GM21576 (cell line): ENCODE measurements around the gene GABRA4.

Source experiments
- ATAC-seq: cut with Tn5 transposase; IDR thresholded peaks from one replicate; pipeline ENCODE4 v1.9.1; 2021; ENCODE audit warnings: mild to moderate bottlenecking, moderate library complexity; ENCODE audit not compliant: unreplicated experiment

Gene GABRA4

DNA sequence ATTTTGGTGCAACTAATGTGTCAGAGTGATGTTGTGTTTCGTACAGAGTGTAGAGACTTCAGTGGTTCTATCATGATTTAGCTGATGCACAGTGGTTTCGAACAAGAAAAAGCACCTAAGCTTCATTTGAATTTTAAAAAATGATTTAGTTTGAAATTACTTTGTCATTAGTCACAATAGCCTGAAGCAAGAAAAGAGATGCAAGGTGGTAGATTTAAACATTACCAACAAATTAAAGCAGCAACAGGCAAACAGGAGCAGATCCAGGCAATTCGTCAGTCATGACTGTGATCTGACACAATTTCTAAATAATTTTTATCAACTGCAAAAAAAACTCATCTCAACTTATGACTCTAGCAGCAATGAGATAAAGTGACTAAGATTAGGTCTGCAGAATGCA, 59.7 kb downstream of the GABRA4 start:
- ATAC-seq = no peak

DNA sequence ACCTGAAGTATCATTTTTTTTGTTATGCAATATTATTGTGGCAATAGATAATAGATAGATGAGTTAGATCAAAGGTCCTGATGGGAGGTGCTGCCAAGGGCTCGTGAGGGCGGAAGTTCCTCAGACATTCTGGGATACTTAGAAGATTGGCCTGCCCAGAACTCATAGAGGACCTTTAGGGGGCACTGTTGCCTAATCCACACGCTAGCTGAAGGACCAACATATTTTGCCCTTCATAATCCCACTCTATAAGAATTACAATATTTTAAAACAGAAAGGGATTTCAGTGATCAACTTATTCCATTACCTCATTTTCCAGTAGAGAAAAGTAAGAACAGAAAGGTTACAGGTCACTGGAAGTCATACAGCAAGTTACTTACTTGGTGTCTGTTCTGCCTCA, 61.4 kb downstream of the GABRA4 start:
- ATAC-seq = peak; percentile 92

DNA sequence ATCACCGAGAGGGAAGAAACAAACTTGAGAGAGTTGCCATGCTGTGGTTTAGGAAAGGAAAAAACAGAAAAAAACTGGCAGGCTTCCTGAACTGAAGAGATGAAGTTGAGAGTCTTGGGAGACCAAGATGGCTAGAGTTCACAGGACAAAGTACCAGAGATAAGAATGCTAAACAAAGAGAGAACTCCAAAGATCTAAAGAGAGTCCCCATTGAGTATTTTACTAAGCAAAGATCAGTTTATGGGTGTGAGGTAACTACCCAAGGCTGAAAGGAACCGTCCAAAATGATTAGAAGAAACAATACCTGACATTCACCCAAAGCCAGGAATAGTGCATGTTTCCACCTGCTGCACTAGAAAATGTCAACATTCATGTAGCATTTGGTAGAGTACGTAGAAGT, 62.5 kb downstream of the GABRA4 start:
- no peak for ATAC-seq

DNA sequence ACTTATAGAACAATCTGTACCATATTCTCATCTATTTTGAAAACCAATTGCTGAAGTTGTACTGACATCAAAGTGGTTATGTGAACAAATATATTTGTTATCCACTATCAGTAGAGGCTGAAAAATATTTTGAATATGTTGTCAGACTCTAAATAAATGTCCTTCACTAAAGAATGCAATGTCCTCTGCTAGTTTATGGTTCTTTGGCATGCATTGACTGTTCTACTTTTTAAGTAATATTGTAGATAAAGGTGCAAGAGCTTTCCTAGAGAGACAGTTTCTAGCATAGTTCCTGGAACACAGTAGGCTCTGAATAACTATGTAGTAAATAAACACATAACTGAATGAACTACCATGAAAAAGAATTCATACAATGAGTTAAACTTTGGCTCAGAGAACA, 66.2 kb downstream of the GABRA4 start:
- ATAC-seq = no peak

DNA sequence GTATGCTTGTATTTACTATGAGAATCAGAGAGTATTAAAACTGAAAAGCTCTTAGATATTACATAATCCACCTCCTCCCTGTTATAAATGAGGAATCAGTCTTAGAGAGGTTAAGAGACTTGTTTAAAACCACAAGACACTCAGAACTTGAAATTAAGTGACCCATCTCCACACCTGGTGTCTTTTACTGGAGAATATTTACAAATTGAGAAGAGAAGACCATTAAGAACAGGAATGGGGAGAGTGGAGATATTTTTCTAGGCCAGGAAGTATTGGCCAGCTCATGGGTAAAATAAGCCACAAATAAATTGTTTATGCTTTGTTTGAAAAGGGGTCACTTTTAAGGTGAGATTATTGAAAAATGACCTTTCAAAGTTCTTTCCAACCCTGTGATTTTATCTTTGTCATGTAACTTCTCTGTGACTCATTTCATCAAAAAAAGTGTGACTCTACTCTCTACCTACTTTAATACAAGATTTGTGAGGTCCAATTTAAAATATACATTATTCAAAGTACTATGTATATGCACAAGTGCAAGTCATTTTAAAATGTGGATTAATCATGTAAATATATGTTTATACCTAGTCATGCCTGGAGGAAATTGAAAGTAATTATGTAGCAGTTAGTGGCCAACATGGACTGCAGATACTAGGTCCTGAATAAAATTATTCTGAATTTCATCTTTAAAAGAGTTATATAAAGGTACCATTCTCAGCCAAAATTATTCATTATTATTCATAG, 68.4 kb downstream of the GABRA4 start:
- ATAC-seq = no peak

DNA sequence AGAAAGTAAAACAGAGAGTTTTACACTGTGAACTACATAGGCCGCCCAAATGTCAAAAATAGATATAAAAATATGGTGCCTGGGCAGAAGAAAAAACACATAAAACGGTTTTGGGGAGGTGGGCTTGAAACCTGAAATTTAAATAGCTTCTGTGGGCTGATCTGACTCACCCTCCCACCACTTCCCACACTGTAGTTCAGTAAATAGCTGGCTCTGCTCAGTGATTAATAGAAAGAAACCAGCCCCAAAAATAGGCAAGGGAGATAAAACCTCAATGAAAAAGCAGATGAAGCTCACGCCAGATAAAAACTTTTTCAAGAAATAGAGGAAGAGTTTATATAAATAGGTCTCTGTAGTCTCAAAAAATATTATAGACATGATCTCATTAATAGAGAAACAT, 71.2 kb downstream of the GABRA4 start:
- no peak for ATAC-seq

DNA sequence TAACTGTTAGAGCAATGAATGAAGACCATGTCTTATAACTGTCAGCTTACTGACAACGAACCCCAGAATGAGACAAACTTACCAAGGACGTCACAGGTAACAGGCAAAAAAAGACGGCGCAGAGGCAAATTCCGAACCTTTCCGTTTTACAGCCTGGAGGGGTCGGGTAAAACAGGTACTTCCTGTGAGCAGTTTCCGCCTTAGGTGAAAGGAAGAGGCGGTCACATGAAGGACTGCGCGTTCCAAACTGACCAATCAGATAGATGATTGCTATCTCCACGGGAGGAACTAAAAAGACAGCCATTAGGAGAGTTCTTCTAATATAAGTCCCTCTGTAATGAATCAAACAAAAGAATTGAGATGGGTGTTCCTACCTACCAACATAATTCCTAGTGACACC, 84.3 kb downstream of the GABRA4 start, which contains the start of gene COX7B2:
COX7B2 (minus strand) TSS at position 168 of the 400 bp plus-strand sequence. CDS start 174,053 bp downstream, outside the sequence.
- ATAC-seq = no peak

DNA sequence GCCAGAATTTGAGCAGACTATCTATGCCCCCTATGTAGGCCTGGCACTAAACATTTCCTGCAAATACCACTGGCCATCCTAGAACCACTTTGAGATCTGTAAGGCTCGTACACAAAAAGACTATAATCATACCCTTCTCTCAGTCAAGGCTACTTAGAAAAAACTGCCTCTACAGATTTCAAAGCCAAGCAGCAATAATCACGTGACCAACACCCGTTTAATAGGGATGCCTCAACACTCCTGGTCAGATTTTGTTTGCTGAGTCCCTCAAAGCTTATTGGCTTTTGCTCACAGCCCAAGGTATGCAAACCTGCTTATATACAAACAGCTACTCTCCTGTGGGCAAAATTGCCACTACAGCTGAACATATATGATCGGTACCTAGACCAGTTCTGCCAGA, 85.2 kb downstream of the GABRA4 start:
- ATAC-seq = no peak

DNA sequence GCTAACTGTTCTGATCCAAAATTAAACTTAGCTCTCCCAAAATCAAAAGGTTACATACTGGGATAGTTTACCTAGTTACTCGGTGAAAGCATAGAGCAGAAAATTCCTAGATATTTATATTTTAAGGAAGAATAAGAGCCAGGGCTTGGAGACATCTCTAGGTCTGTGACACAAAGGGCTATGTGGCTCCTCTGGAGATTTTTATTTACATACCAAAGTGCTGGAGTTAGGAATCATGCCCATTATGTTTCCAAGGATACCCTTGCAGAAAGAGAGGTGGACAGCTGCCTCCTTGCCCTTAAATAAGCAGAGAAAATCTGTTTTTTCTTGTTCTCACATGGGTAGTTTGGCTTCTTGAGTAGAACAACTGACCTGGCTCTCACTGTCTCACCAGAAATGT, 93.3 kb downstream of the GABRA4 start:
- ATAC-seq = no peak

DNA sequence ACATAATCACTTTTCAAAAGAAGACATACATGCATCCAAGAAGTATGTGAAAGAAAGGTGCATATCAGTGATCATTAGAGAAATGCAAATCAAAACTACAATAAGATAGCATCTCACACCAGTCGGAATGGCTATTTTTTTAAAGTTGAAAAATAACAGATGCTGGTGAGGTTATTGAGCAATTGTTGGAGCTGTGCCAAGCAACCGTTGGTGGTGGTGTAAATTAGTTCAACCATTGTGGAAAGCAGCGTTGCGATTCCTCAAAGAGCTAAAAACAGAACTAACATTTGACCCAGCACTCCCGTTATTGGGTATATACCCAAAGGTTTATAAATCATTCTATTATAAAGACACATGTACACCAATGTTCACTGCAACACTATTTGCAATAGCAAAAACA, 98.6 kb downstream of the GABRA4 start:
- ATAC-seq = no peak

DNA sequence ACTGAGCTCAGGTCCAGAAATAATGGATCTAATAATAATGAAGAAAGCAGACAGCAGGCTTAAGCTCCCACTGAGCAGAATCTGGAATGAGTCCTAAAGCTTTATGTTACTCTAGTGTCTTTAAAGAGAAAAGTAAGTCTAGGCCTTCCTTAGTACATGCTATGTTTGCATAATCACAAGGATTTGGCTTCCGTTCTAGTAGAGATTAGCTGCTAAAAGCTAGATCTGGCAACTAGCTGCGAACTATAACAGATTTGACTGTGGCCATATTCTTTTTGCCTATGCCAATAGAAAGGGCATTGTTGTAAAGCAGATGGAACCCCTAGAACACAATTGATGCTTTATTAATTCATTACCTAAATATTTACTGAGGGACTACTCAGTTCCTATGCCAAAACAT, 103.3 kb downstream of the GABRA4 start:
- ATAC-seq = no peak

DNA sequence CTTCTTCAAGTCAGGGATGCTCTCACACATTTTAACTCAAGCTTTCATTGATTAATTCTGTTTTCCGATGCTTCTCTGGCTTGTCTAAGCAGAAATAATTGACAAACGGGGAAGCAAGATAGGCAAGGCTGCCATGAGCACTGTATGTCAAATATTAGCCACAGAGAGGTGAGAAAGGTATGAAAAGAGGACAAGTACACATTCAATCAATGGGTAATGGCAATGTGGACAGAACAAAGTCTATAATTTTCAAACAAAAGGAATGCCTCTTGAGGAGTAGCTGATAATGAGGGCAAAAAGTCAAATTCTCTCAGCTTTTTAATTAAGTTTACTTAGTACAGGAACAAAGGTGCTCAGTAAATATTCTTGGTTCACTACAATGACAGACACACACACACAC, 104.0 kb downstream of the GABRA4 start:
- no peak for ATAC-seq

DNA sequence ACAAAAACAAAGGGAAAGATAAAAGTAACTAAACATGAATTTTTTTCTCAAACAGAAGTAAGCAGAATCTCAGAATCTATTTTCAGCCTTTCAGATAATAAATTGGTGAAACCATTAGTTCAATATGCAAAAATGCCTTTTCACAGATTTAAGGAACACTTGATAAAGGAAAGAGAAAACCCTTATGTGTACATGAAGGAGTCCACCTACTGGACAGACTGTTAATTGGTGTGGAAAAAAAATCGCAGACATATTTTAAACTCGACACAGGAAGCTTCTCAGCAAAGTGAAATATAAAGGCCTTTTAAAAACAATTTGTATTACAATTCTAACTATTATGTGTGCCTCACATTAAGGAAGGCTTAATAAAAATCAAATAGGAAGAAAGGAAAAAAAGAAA, 106.7 kb downstream of the GABRA4 start:
- no peak for ATAC-seq

DNA sequence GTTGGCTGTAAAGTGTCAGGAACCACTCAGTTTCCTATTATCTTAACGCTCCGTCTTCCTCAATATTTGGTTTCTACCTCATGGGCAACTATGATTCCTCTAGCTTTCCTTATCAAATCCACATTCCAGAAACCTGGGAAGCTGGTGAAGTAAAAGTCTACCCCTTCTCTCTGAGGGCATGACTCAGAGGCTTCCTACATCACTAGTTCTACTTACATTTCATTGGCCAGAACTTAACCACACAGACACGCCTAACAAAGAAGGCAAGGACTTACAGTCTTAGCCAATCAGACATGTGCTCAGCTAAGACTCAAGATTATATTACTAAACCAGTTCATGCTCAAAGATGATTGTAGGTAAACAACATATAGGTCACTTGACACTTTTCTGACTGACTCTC, 114.7 kb downstream of the GABRA4 start:
- ATAC-seq = no peak

DNA sequence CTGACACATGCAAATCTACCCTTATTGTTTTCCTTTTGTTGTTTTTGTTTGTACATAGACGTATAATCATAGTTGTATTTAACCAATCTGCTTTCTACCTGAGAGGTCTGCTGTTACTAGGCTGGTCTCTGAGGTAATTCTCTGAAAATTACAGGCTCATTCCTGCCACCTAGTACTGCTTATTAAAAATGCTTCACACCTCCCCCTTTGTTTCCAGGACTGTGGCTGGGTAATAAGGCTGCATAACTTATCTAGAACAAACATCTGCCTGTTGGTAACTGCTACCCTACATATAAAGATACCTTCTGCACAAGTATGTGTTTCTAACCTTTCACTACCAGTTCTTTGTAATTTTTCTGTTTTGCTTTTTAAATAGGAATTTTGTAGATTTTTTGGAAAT, 118.6 kb downstream of the GABRA4 start:
- ATAC-seq = no peak

DNA sequence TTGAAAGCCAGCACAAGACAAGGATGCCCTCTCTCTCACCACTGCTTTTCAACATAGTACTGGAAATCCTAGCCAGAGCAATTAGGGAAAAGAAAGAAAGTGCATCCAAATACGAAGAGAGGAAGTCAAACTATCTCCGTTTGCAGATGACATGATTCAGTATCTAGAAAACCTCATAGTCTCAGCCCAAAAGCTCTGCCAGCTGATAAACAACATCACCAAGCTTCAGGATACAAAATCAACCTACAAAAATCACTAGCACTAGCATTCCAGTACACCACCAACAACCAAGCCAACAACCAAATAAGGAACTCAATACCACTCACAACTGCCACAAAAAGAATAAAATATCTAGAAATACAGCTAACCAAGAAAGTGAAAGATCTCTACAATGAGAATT, 123.0 kb downstream of the GABRA4 start:
- no peak for ATAC-seq
